ENCODE results near the gene CER1.

The CER1 gene

GRCh38 chr9:14722391-14723035, at the start of gene CER1:
Gene CER1 (minus strand): TSS chr9:14722733. CDS start chr9:14722672, 61 bp downstream.
- no peak for DNase-seq

- DNase-seq = no peak
These were observed 48.1 kb upstream of the CER1 start for GRCh38 chr9:14770592-14770991.

GRCh38 chr9:14769230-14769571, 46.7 kb upstream of the CER1 start:
- DNase-seq = no peak

GRCh38 chr9:14768405-14769229, 46.1 kb upstream of the CER1 start:
- no peak for DNase-seq

- no peak for DNase-seq
These were observed 43.8 kb upstream of the CER1 start for GRCh38 chr9:14766299-14766698.

GRCh38 chr9:14761584-14761983, 39.1 kb upstream of the CER1 start:
- no peak for DNase-seq

- DNase-seq = no peak
These were observed 37.5 kb upstream of the CER1 start for GRCh38 chr9:14760060-14760459.

GRCh38 chr9:14756291-14756690, 33.8 kb upstream of the CER1 start:
- no peak for DNase-seq

- no peak for DNase-seq
These were observed 30.3 kb upstream of the CER1 start for GRCh38 chr9:14752871-14753270.

GRCh38 chr9:14752271-14752670, 29.7 kb upstream of the CER1 start:
- no peak for DNase-seq

GRCh38 chr9:14750821-14751220, 28.3 kb upstream of the CER1 start:
- DNase-seq = no peak

GRCh38 chr9:14749741-14750211, 27.2 kb upstream of the CER1 start:
- DNase-seq = no peak

GRCh38 chr9:14748373-14748772, 25.8 kb upstream of the CER1 start:
- no peak for DNase-seq

- DNase-seq = no peak
These were observed 24.6 kb upstream of the CER1 start for GRCh38 chr9:14747111-14747510.

- no peak for DNase-seq
These were observed 24.1 kb upstream of the CER1 start for GRCh38 chr9:14746626-14747025.

- no peak for DNase-seq
These were observed 22.2 kb upstream of the CER1 start for GRCh38 chr9:14744768-14745167.

- no peak for DNase-seq
These were observed 18.8 kb upstream of the CER1 start for GRCh38 chr9:14741369-14741768.

GRCh38 chr9:14733133-14733532, 10.6 kb upstream of the CER1 start:
- DNase-seq = no peak

- no peak for DNase-seq
These were observed 8.9 kb upstream of the CER1 start for GRCh38 chr9:14731294-14731981.

GRCh38 chr9:14730461-14730898, 7.9 kb upstream of the CER1 start:
- no peak for DNase-seq

GRCh38 chr9:14723301-14723700, 768 bp upstream of the CER1 start:
- no peak for DNase-seq

- DNase-seq = no peak
These were observed 3.2 kb downstream of the CER1 start for GRCh38 chr9:14719231-14719923.

GRCh38 chr9:14715102-14715501, 7.4 kb downstream of the CER1 start:
- DNase-seq = no peak
